NCI-H2029 treated with DMSO at 0.1 percent for 48 hours (cell line): ENCODE measurements around the gene INTS11.

ENCODE experiments used
- DNase-seq: peaks from one replicate; lab custom pipeline; 2025; lab: John Stamatoyannopoulos, UW

INTS11 gene

GRCh38 chr1:1343811-1344421 is 19.5 kb upstream of the INTS11 start:
- DNase-seq, result no peak

GRCh38 chr1:1342584-1343115 is 18.2 kb upstream of the INTS11 start:
- no peak for DNase-seq

- DNase-seq, result no peak
Observed at GRCh38 chr1:1342061-1342562, 17.7 kb upstream of the INTS11 start.

GRCh38 chr1:1341549-1342021 is 17.1 kb upstream of the INTS11 start:
- DNase-seq, result no peak

- DNase-seq, result no peak
Observed at GRCh38 chr1:1340791-1341548, 16.5 kb upstream of the INTS11 start.

- no peak for DNase-seq
Observed at GRCh38 chr1:1340185-1340584, 15.7 kb upstream of the INTS11 start.

- DNase-seq, result no peak
Observed at GRCh38 chr1:1338278-1338677, 13.8 kb upstream of the INTS11 start.

GRCh38 chr1:1337793-1338147 is 13.3 kb upstream of the INTS11 start:
- DNase-seq, result no peak

GRCh38 chr1:1336931-1337792 is 12.7 kb upstream of the INTS11 start:
- DNase-seq, result no peak

GRCh38 chr1:1336446-1336845 is 12.0 kb upstream of the INTS11 start:
- DNase-seq, result no peak

- no peak for DNase-seq
Observed at GRCh38 chr1:1335792-1336248, 11.4 kb upstream of the INTS11 start.

- DNase-seq, result no peak
Observed at GRCh38 chr1:1335283-1335682, 10.8 kb upstream of the INTS11 start.

- DNase-seq, result no peak
Observed at GRCh38 chr1:1334835-1335234, 10.4 kb upstream of the INTS11 start.

GRCh38 chr1:1333551-1334241 is 9.2 kb upstream of the INTS11 start:
- no peak for DNase-seq

- DNase-seq, result no peak
Observed at GRCh38 chr1:1332774-1333480, 8.5 kb upstream of the INTS11 start.

GRCh38 chr1:1332031-1332755 is 7.7 kb upstream of the INTS11 start:
- no peak for DNase-seq

GRCh38 chr1:1331068-1331965 is 6.9 kb upstream of the INTS11 start, which contains the start of gene TAS1R3:
TSS of gene TAS1R3 (plus strand) at chr1:1331280. CDS start at chr1:1331346, 66 bp downstream.
- no peak for DNase-seq

- no peak for DNase-seq
Observed at GRCh38 chr1:1330366-1331067, 6.1 kb upstream of the INTS11 start.
